T-helper 2 cell treated with Interferon-gamma antibody and Interleukin-4, amounts not matched to agents 100 ng/mL and 5 ng/mL, for 36 hours (primary cell): ENCODE measurements around the gene ALKBH5. TPM values are rescaled to one million over a fixed set of nuclear protein-coding genes. Genes with fewer than 3 reads are reported as not detected.

Experiments used
- intact Hi-C: fragments of 100-400 bp; cut with micrococcal nuclease; formaldehyde crosslinking; loops from one replicate; pipeline ENCODE4 v1.15.1; 2023
- total RNA-seq: library from RNA; stranded (reverse); gene quantifications from 2 replicates; pipeline ENCODE4 v1.2.3, GENCODE V29; 2022

Gene ALKBH5
- total RNA-seq, 1 donor from 2014 or later = 102 TPM

- intact Hi-C loops = no loop called here
Observed at GRCh38 chr17:18257268-18257981, 73.8 kb downstream of the ALKBH5 start.

GRCh38 chr17:18257982-18258355, 74.3 kb downstream of the ALKBH5 start:
- intact Hi-C loops = loop anchor here (1.0 kb wide), 1 partner anchor 75 kb away; the partner anchor contains the start of gene ALKBH5

GRCh38 chr17:18258356-18259038, 74.9 kb downstream of the ALKBH5 start, which contains the start of gene FLII:
Gene FLII, minus strand, starts transcription at chr17:18258738. Its CDS starts 48 bp downstream, at chr17:18258690.
- intact Hi-C loops = loop anchor here (1.0 kb wide), 1 partner anchor 75 kb away; the partner anchor contains the start of gene ALKBH5

Other genes with a start within 250 kb of the ALKBH5 start
- 25.2 and 27.9 TPM in 2 replicates for gene TOM1L2, start 211.4 kb upstream of the ALKBH5 start, total RNA-seq
- not detected in 2 replicates for gene DRC3, start 211.0 kb upstream of the ALKBH5 start, total RNA-seq
- 27.7 and 30.8 TPM in 2 replicates for gene ATPAF2, start 144.7 kb upstream of the ALKBH5 start, total RNA-seq
- 9.4 and 9.7 TPM in 2 replicates for gene GID4, start 144.4 kb upstream of the ALKBH5 start, total RNA-seq
- gene DRG2, start 95.9 kb upstream of the ALKBH5 start, total RNA-seq = 58.1 and 67.0 TPM in 2 replicates
- gene MYO15A, start 75.1 kb upstream of the ALKBH5 start, total RNA-seq = 0.23 and 0.68 TPM in 2 replicates
- gene LLGL1, start 41.8 kb downstream of the ALKBH5 start, total RNA-seq = 21.6 and 22.4 TPM in 2 replicates
- gene FLII, start 74.9 kb downstream of the ALKBH5 start, total RNA-seq = 272 and 274 TPM in 2 replicates
- 5.5 and 6.2 TPM in 2 replicates for gene MIEF2, start 76.8 kb downstream of the ALKBH5 start, total RNA-seq
- 69.4 and 80.6 TPM in 2 replicates for gene TOP3A, start 131.2 kb downstream of the ALKBH5 start, total RNA-seq
- gene SMCR8, start 131.5 kb downstream of the ALKBH5 start, total RNA-seq = 25.5 and 25.6 TPM in 2 replicates
- 65.4 and 67.0 TPM in 2 replicates for gene SHMT1, start 179.7 kb downstream of the ALKBH5 start, total RNA-seq
- gene EVPLL, start 193.9 kb downstream of the ALKBH5 start, total RNA-seq = not detected in 2 replicates